Caki2 (cell line): Measurements from ENCODE around the gene CNOT8. TPM values are rescaled to one million over a fixed set of nuclear protein-coding genes. Genes with fewer than 3 reads are reported as not detected.
A peak's percentile ranks its signal among the peaks of the same experiment; 100 is the strongest.
"Not testable (repeated sequence)": the region's sequence is repeated elsewhere in the genome, so short reads cannot be mapped to it uniquely, and the experiment has no call there.

ENCODE experiments used
- DNase-seq: peaks from one replicate; pipeline ENCODE4 v3.0.0-alpha.2; 2015; ENCODE audit warnings: low read depth
- in situ Hi-C: cut with HindIII; loops from 2 replicates; pipeline ENCODE4 v1.10.0; 2016; ENCODE audit warnings: low sequenced_read_pairs, low pct_unique_long_range_greater_than_20kb, mixed read lengths
- total RNA-seq: library from RNA; depleted of rRNA; stranded (reverse); fragments of >200 nt; shearing (Covaris generic); gene quantifications from 2 replicates; pipeline ENCODE4 v1.2.3, GENCODE V29; 2014; ENCODE audit warnings: low replicate concordance; rRNA removed

CNOT8 gene
- 66.5 and 88.5 TPM in 2 replicates for total RNA-seq

DNA sequence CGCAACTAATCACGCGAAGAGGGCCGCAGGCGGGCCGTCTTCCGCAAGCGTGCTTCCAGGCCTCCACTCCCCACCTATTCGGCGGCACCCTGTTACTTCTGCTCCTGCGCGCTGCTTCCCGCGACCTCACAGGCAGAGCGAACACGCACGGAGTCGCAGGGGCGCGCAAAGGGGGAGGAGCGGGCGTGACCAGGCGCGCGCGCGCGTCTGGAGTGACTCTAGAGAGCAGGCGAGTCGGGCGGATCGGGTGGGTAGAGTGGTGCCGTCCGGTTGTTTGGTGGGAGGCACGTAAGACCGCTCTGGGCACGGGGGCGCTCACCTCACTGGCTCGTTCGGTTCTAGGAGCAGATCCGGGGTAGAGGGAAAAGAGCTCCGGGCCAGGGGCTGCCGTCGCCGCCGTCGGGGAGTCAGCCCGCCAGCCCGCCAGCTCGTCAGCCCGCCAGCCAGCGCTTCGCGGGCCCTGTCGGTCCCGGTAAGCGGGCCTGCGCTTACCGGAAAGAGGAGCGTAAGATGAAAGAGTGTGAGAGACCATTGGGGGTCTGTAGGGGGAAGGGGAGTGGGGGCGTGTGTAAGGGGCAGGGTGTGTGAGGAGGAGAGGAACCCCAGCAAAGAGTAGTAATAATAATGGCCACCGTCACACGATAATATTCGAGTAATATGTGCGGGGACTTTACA, at the start of gene CNOT8:
Gene CNOT8 (plus strand): TSS at position 331 of the 675 bp plus-strand sequence. CDS start 4,652 bp downstream, outside the sequence.
- in situ Hi-C loops, result no loop called here

DNA sequence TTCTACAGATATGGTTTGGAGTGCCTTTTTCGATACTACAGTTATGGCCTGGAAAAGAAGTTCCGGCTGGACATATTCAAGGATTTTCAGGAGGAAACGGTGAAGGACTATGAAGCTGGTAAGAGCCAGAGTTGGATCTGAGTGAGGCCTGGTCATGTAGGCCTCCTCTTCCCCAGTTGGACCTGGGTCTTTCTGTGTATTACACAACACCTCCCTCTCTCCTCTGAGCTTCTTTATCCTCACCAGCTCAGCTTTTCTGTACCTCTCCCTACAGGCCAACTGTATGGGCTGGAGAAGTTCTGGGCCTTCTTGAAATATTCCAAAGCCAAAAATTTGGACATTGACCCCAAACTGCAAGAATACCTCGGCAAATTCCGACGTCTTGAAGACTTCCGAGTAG, 47.2 kb upstream of the CNOT8 start:
- no peak for DNase-seq
- in situ Hi-C loops, result no loop called here

More for the DNA sequence above, at the start of gene CNOT8:
- DNase-seq, result peak; percentile 98

DNA sequence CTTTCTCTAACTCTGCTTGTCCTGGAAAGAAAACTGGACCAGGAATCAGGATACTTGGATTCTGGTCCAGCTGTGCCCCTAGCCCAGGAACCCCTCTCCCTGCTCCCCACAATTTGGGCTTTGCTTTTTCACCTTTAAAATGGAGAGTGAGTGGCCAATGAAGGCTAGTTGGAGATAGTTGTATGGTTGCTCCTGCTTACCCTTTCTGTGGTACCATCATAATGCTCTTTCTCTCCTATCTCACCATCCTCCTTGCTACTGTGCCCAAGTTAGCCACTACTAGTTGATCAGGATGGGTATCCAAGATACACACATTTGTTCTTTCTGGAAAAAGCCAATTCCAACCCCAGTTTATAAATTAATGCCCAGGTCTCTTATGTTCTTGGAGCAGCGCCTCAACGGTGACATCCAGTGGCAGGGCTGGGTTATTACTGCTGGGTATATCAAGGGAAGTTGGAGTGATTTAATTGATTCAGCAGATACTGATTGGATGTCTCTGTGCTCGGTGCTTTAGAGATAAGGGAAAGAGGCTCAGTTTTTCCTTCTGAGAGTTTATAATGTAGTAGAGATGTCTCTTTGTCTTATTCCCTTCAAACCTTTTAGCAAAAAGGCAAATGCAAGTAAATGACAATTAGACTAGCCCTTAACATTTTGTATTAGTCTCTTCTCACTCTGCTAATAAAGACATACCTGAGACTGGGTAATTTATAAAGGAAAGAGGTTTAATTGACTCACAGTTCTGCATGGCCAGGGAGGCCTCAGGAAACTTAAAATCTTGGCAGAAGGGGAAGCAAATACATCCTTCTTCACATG, 46.6 kb upstream of the CNOT8 start:
- in situ Hi-C loops, result no loop called here

DNA sequence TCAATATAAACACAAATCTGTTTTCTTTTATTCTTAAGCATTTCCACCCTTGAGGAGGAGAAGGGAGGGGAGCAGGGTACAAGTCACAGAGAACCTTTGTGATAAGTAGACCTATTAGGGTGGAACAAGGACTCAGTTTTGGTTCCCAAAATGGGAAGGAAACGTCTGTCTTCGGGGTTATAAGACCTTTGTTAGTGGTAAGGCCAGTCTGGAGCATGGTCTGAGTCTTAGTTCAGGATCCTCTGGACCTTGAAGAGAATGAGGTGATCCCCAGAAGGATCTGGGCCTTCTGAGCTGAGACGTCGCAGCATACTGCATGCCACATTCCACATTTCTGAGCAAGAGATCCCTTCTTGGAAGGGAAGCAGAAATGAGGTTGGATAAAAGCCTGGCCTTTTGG, 45.3 kb upstream of the CNOT8 start:
- no peak for DNase-seq
- in situ Hi-C loops, result no loop called here

More for the DNA sequence above, 46.6 kb upstream of the CNOT8 start:
- DNase-seq, result peak; percentile 45

DNA sequence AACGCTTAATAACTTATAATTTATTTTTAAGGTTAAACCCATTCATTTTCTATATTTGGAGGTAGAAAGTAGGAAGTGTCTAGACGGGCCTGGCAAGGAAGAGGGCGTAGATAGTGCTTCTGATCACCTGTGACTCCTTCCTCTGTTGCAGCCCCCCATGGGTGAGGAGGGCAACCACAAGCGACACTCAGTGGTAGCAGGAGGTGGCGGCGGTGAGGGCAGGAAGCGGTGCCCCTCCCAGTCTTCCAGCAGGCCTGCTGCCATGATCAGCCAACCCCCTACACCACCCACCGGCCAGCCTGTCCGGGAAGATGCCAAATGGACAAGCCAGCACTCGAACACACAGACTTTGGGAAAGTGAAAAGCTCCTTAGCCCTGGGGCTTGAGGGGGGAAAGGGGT, 44.7 kb upstream of the CNOT8 start:
- in situ Hi-C loops, result no loop called here

DNA sequence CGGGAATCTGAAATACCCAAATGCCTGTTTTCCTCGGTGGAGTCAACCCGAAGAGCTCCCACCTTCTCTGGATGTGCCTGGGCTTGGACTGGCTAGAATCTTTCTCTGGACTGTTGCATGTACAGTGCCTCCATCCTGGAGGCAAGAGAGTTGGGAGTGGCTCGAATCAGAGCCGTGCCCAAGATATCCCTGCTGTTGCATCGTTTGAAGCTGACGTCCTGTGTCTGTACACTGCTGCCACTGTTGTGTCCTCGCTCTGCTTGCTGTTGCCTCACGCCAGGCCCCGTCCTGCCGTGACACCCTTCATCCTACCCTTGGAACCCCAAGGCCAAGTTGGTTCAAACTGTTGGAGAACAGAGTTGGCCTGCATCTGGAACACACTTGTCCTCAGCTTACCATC, 43.4 kb upstream of the CNOT8 start:
- in situ Hi-C loops, result no loop called here
- no peak for DNase-seq

More for the DNA sequence above, 44.7 kb upstream of the CNOT8 start:
- no peak for DNase-seq

DNA sequence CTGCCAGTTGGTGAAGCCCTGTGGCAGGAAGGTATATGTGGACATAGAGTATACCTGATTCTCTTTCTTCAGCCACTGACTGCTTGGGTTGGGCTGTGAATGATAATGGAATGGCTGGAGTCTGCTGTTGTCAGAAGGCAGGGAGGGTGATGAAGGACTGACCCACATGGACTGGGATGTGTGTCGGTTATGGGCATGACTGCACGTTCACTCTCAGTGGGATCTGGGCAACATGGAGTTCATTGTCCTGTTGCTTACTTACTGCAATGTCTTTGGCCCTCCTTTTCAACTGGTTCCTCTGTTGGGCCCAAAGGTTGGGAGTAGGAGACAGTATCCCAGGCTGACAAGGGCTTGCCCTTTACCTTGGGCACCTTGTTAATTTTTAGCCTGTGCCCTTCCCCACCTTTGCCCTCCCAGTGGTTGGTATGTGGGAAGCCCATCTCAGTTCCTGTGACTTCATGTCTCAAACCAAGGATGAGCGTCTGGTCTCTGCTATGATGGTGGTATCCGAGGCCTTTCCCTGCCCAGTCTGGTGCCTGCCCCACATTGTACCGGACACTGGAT, 42.7 kb upstream of the CNOT8 start:
- no peak for DNase-seq
- in situ Hi-C loops, result no loop called here

DNA sequence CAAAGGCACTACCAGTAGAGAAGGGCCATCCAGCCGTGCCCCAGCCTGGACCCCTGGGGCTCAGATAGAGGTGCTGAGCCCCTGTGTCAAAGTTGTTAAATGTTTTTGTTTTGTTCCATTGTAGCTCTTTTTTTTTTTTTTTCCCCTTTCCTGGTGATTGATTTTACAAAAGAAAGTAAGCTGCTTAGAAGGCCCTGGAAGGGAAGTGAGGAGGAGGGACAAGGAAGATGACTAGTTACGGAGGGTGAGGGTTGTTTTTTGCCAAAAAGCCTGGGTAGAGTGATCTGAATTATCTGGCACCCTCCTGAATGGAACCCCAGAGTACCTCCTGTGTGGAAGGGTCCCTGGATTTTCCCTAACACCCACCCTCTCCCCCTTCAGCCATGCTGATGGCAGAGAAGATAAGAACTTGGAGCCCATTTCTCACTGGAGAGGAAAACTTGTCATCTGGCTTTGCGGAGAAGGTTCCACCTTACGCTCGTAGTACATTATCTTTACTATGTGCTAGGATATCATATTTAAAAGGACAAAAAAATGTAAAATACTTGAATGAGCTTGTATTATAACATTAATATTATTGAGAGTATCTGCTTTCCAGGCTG, 41.4 kb upstream of the CNOT8 start:
- in situ Hi-C loops, result no loop called here
- DNase-seq, result no peak

DNA sequence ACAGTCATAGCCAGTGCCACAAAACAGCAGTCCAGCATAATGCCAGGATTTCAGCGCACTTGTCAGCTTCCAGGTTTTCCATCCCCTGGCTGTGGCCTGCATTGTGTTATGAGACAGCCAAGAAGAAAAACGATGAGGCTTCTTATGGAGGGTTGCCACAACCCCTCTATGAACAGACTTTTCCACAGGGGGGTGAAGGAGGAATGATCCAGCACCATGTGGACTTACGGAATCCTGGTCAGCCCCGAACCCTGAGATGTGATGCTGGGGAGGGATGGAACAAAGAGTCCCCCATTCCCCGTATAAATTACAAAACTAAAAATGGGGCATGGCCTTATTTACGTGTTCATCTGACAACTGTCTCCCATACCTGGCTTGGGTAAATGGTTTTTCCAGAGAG, 40.6 kb upstream of the CNOT8 start:
- in situ Hi-C loops, result no loop called here
- DNase-seq, result no peak

DNA sequence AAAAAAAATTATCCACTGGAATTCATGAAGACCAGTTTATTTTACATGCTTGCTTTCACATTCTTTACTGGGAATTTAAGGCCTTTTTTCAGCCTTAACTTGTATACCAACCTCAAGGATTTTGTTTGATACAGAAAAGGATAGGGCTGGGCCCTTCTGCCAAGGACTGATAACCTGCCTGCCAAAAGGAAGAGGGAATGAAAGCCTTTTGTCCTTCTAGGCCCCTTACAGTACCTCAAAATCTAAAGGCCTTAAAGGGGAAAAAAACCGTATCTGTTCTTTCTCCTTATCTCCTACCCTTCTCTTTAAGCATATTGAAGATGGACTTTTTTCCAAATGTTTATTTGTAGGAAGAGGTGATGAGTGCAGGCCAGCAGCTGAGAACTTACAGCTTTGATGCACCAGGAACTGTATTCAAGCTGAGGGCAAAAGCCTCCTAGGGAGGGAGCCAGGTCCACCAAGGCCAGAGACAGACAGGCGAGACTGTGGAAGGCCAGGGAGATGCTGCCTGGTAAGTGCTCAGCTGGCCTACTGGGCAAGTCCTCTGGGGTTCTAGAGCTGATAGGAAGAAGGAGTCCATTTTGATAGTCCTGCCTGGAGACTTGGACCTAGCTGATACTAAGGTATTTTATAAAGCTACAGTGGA, 39.8 kb upstream of the CNOT8 start:
- no peak for DNase-seq
- in situ Hi-C loops, result no loop called here

DNA sequence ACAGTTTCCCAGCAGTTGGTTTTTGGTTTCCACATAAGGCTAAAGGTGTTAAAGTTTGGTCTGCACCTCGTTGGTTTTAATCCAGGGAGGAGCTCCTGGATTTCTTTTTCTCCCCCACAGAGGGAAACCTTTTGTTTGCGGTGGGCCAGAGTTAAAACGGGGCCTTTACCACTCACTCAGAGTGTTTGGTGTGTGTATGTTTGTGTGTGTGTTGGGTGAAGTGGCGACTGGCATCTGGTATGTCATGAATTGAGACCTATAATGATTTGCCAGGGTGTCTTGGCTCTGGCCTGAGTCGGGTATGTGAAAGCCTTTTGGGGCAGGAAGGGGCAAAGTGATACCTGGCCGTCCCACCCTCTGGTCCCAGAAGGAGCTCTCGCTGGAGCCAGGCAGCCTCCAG, 38.9 kb upstream of the CNOT8 start:
- in situ Hi-C loops, result no loop called here
- no peak for DNase-seq

DNA sequence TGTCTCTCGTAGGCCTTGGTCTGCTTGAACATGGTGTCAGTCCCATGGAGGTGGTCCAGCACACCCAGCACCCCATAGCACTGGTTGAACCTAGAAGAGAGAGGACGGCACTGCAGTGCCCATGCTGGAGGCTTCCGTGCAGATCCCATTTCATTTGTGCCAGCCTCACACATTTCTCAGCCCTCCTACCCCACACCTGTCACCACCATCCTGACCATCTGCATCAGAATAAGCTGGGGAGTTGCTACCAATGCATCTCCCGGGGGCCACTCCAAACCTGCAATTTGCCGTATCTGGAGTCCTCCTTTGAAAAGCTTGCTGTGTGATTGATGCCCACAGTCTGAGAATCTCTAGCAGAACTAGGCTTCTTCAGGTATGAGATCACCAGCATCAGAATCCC, 38.0 kb upstream of the CNOT8 start:
- in situ Hi-C loops, result no loop called here
- DNase-seq, result no peak

DNA sequence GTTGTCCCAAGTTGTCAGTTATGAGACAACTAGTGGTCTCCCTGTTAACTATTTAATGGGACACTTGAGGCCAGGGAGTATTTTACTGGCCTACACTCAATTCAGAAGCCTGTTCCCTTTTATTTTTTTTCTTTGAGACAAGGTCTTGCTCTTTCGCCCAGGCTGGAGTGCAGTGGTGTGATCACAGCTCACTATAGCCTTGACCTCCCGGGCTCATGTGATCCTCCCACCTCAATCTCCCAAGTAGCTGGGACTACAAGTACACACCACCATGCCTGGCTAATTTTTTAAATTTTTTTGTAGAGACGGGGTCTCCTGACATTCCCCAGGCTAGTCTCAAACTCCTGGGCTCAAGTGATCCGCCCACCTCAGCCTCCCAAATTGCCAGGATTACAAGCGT, 35.5 kb upstream of the CNOT8 start:
- in situ Hi-C loops, DNase-seq: not testable (repeated sequence)

DNA sequence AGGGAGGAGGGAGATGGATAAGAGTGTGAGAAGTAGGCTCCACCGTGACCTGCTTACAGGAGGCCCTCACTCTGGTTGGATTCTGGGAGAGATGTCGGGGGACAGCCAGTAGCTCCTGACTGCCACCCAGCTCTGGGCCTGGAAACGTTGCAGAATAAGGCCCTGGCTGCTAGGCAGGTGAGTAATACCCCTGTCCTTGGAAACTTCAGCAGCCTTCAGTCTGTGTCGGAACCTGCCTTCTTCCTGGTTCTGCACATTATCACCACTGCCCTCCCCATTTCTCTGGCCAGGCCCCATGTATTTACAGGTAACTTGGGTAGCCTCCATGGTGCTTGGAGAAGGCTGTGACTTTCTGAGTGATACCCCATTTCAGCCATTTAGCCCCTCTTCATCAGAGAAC, 34.8 kb upstream of the CNOT8 start:
- no peak for DNase-seq
- in situ Hi-C loops, result no loop called here

DNA sequence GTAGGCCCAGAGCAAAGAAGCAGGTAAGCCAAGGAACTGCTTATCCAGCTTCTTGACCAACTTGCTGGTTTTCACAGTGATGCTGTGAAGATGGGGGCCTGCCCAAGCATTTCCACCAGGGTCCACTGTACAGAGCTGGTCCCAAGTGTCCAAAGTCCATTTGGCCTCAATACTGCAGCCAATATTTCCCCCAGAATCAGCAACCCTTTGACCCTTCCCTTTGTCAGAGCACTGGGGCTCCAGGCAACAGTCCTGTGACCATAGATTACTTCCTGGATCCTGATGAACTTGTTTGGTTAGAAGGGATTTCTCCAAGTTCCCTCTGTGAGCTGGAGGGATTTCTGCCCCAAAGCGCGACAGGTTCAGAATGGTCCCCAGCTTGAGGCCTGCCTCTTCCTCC, 34.4 kb upstream of the CNOT8 start:
- DNase-seq, result no peak
- in situ Hi-C loops, result no loop called here

DNA sequence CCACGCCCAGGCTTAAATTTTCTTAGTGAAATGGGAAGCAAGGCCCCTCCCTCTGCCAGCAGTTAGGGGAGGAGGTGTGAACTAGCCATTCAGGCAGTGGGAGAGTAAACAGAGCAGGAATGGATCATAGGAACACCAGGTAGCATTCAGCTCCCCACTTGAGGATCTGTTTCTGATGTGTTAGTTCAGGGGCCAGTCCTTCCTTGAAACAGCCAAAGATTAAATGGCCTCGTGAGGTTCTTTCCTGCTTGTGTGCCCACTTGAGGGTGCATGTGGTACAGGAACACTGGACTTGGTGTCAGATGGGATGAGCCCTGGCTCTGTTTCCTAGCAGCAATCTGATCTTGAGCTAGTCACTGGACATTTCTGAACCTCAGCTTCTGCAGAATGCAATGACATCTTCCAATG, 29.2 kb upstream of the CNOT8 start:
- no peak for DNase-seq
- in situ Hi-C loops, result no loop called here

DNA sequence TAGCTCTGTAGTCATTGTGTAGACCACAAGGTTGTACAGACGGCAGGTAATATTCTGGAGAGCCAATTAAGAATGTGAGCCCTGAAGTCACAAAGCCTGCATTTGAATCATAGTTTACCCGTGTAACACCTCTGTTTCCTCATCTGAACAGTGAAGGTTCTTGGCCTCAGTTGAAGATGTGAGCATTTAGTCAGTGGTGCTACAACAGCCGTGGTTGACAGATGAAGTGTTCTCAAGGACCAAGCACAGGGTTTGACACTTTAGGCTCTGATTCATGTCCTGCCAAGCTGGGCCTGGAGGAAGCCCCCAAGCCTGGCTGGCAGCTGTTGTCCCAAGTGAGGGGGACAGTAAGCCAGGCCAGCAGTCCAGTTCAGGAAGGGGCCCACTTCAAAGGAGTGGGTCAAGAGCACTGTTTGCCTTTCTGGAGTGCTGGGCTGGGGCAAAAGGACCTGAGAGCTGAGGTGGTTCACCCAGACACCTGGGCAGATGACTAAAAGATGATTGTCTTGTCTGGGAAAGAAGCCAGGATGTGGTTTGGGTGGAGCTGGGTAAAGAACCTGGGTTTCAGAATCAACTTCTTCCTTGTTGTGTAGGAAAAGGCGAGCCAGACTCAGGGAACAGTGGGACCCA, 28.7 kb upstream of the CNOT8 start:
- in situ Hi-C loops, result no loop called here
- peak; percentile 49 for DNase-seq

DNA sequence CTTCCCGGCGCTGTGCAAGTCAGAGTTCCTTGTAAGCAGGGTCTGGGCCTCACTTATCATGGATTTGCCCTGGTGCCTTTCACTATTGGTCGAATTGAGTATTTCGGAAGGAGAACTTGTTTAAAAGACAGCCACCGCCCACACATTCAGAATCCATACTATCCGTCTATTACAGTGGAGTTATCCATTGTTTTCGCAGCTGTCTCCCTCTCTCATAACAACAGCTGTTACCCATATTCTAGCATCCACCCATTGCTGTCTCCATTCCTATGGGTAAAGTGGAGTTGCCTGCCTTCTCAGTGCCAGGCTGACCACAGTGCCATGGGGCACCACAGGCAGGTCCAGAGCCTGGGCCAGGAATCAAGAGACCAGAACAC, 28.2 kb upstream of the CNOT8 start:
- in situ Hi-C loops, result no loop called here
- DNase-seq, result no peak
